Small intestine (tissue), 7 donors: ENCODE results near the gene C6orf15. TPM values are rescaled to one million over a fixed set of nuclear protein-coding genes. Genes with fewer than 3 reads are reported as not detected.
A peak's percentile ranks its signal among the peaks of the same experiment; 100 is the strongest.

Experiments used
- DNase-seq, 2 donors: peaks; one replicate each; pipeline versions ENCODE4 v3.0.0 to v3.0.0-alpha.2; 2013
- FAIRE-seq: peaks from 2 replicates; lab custom pipeline; 2012; peaks lifted over from hg19 to GRCh38; lab: Jason Lieb, UNC
- H3K27ac ChIP-seq, 3 donors: one replicate each; pipeline ENCODE4 v1.5.1; 2013; ENCODE audit warnings: low read length in 2 of 3, mild to moderate bottlenecking in 2 of 3, control low read depth in 1 of 3, inconsistent platforms in 1 of 3, low read depth in 1 of 3, moderate library complexity in 1 of 3
- H3K27me3 ChIP-seq, 3 donors: one replicate each; pipeline ENCODE4 v1.6.1; 2013; ENCODE audit warnings: low read length in 3 of 3, inconsistent platforms in 1 of 3; ENCODE audit not compliant: control insufficient read depth in 3 of 3, insufficient read depth in 3 of 3
- H3K36me3 ChIP-seq, 3 donors: one replicate each; pipeline ENCODE4 v1.6.1; 2013; ENCODE audit warnings: low read length in 3 of 3, inconsistent platforms in 1 of 3, low read depth in 1 of 3, mild to moderate bottlenecking in 1 of 3, moderate library complexity in 1 of 3; ENCODE audit not compliant: control insufficient read depth in 3 of 3, insufficient read depth in 2 of 3
- H3K4me1 ChIP-seq, 3 donors: one replicate each; pipeline ENCODE4 v1.6.1; 2013; ENCODE audit warnings: low read length in 2 of 3, inconsistent platforms in 1 of 3, low read depth in 1 of 3, mild to moderate bottlenecking in 1 of 3, moderate library complexity in 1 of 3; ENCODE audit not compliant: control insufficient read depth in 3 of 3, insufficient read depth in 2 of 3
- H3K4me3 ChIP-seq, 3 donors: one replicate each; pipeline ENCODE4 v1.5.1; 2013; ENCODE audit warnings: low read length in 3 of 3, control low read depth in 1 of 3, inconsistent platforms in 1 of 3, low read depth in 1 of 3, mild to moderate bottlenecking in 1 of 3, moderate library complexity in 1 of 3
- H3K9me3 ChIP-seq, 2 donors: one replicate each; pipeline ENCODE4 v1.6.1; 2013; ENCODE audit warnings: low read depth in 1 of 2, low read length in 1 of 2; ENCODE audit not compliant: control insufficient read depth in 2 of 2, insufficient read depth in 1 of 2
- WGBS, 3 donors: extraction: QIAGEN DNeasy Blood & Tissue Kit; methylation state at CpG; one replicate each; pipeline ENCODE4 v1.1.7; 2013; 5-methylcytosine and 5-hydroxymethylcytosine counted together
- polyA plus RNA-seq, 4 donors: library from polyadenylated mRNA; stranded (reverse) in 3 of 4; unstranded in 1 of 4; fragments of 200-250 nt in 3 of 4; fragments of 120-200 nt in 1 of 4; gene quantifications; one replicate each; pipeline versions ENCODE4 v1.2.1 to v1.2.3, GENCODE V29; 2013
- donor health status: healthy with polysubstance abuse.
- donor health status: control.
- donor health status: control.
- donor health status: Bipolar disorder and iron deficiency.
- donor health status: healthy.

The C6orf15 gene
- polyA plus RNA-seq, 4 donors, result not detected

GRCh38 chr6:31126396-31127175 is 14.2 kb upstream of the C6orf15 start:
- Histone ChIP-seq H3K27me3 (peaks cover 0 to 15% (median 0%) of the 10 kb centered on the region in 3 donors), H3K4me1 (peaks cover 0 to 4% (median 3%) of the 10 kb centered on the region in 3 donors), H3K4me3 (no peak overlapping the region), H3K27ac (peak overlapping the region in 1 of 3 donors; percentile 78), H3K36me3 (no peaks in the 10 kb centered on the region), H3K9me3 (peaks cover 0 to 4% of the 10 kb centered on the region in 2 donors)
- FAIRE-seq, result no peak
- 26 to 45% (median 37%) methylated on average over 16 of the region's 16 CpGs for WGBS, 3 donors
- DNase-seq, result peak; percentile 37 to 60

GRCh38 chr6:31125586-31126363 is 13.4 kb upstream of the C6orf15 start:
- Histone ChIP-seq H3K9me3 (peaks cover 0 to 4% of the 10 kb centered on the region in 2 donors), H3K36me3 (no peaks in the 10 kb centered on the region), H3K4me1 (peaks cover 0 to 4% (median 3%) of the 10 kb centered on the region in 3 donors), H3K4me3 (no peak overlapping the region), H3K27me3 (peaks cover 0 to 15% (median 0%) of the 10 kb centered on the region in 3 donors), H3K27ac (no peak overlapping the region)
- FAIRE-seq, result no peak
- WGBS, 3 donors, result 58 to 68% (median 60%) methylated on average over 12 of the region's 12 CpGs
- no peak for DNase-seq

DNA sequence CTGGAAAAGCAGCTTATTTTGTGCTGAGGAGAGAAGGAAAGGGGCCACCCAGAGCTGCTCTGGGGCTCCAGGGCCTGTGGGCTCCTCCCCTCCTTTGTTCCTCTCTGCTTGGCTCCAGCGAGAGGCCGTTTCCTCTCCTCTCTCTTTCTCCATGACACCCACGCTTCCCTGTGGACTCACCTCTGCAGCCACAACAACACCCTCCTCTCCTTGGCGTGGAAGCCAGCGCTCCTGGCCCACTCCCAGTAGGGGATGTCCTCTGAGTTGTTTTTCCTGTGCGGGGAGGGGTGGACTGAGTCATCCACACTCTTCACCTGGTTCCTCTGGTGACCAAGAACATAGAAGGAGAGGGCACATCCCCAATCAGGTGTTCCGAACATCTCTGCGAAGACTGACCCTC is 12.8 kb upstream of the C6orf15 start:
- DNase-seq (peak in 1 of 2 donors; percentile 31), FAIRE-seq (no peak)

GRCh38 chr6:31122791-31123706 is 10.7 kb upstream of the C6orf15 start:
- Histone ChIP-seq H3K27ac (no peak overlapping the region), H3K4me1 (peaks cover 0 to 4% (median 3%) of the 10 kb centered on the region in 3 donors), H3K4me3 (no peak overlapping the region), H3K9me3 (peaks cover 0 to 4% of the 10 kb centered on the region in 2 donors), H3K27me3 (peaks cover 0 to 1% (median 0%) of the 10 kb centered on the region in 3 donors), H3K36me3 (no peaks in the 10 kb centered on the region)
- 27 to 49% (median 41%) methylated on average over 16 of the region's 16 CpGs for WGBS, 3 donors
- peak; percentile 56 to 59 for DNase-seq
- FAIRE-seq, result no peak

More for the DNA sequence above, 12.8 kb upstream of the C6orf15 start:
- Histone ChIP-seq H3K27ac (no peak overlapping the region), H3K27me3 (peaks cover 0 to 15% (median 0%) of the 10 kb centered on the region in 3 donors), H3K4me3 (no peak overlapping the region), H3K9me3 (peaks cover 0 to 4% of the 10 kb centered on the region in 2 donors), H3K36me3 (no peaks in the 10 kb centered on the region), H3K4me1 (peaks cover 0 to 4% (median 3%) of the 10 kb centered on the region in 3 donors)
- WGBS, 3 donors, result 46 to 51% (median 48%) methylated on average over 7 to 8 of the region's 8 CpGs

- 40 to 73% (median 52%) methylated on average over 11 to 12 of the region's 12 CpGs for WGBS, 3 donors
- FAIRE-seq (no peak), DNase-seq (peak in 1 of 2 donors; percentile 40)
- Histone ChIP-seq H3K9me3 (peaks cover 0 to 4% of the 10 kb centered on the region in 2 donors), H3K27ac (no peak overlapping the region), H3K4me3 (no peak overlapping the region), H3K36me3 (no peaks in the 10 kb centered on the region), H3K4me1 (no peaks in the 10 kb centered on the region), H3K27me3 (peaks cover 0 to 7% (median 0%) of the 10 kb centered on the region in 3 donors)
Measured at GRCh38 chr6:31121131-31121790, 8.9 kb upstream of the C6orf15 start.

DNA sequence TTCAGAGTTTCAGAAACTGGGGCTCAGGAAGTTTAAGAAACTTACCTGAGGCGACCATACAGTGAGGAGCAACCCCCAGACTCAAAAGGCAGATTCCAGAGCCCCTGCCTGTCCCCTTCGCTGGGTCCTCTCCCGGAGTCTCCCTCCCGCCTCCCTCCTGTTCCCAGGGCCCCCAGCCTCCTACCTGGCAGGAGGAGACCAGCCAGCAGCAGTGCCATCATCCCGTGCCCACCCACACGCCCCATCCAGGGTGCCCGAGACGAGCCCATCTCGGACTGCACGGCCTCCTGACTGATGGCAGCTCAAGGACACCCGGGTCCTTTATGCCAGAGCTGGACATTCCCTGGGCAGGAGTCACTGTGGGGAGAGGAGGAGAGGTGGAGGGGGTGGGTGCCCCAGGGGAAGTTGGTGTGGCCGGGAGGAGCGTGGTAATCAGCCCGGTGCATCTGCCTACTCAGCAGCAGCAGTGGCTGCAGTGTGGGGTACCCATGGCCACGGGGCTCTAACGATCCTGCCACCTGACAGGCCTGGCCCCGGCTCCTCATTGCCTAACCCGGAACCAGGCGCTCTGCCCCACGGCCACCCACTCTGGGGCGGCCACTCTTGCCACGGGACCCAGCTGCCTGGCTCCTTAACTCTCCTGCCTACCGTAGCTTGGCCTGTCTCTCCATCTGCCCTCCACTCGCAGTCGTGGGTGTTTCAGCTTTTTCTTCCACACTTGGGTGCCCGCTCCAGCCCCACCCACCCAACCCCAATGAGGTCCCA is 8.0 kb upstream of the C6orf15 start, which contains the start of gene CDSN:
Gene CDSN, minus strand, starts transcription at position 296 of the 765 bp plus-strand sequence. Its CDS starts 27 bp downstream, at position 269.
- DNase-seq (no peak), FAIRE-seq (no peak)
- 83 to 86% (median 85%) methylated on average over 19 to 26 of the region's 26 CpGs for WGBS, 3 donors
- no peaks in the 10 kb centered on the region for H3K9me3 ChIP-seq
- H3K4me3 ChIP-seq, result no peak within 1 kb of the TSS
- H3K36me3 ChIP-seq, result no peaks in the 10 kb centered on the region
- H3K4me1 ChIP-seq, result no peaks in the 10 kb centered on the region
- no peak within 1 kb of the TSS for H3K27ac ChIP-seq
- peaks cover 0 to 7% (median 0%) of the 10 kb centered on the region in 3 donors for H3K27me3 ChIP-seq

DNA sequence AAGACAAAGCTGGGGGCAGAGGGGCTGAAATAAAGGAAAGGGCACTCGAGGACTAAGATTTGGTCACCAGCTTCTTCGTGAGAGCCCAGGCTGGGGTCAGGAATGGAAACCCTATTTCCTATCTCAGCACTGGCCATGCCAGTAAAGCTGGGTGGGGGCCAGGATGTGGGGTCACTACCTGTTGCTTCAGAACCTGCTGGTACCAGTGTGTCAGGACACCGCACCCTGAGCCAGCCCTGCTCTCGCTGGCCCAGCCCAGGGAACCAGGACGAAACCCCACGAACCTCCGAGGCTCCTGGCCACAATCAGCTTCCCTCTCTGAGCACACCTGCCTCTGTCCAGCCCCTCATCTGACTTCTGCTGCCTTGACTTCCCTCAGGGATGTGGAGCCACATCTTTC is 5.8 kb upstream of the C6orf15 start:
- peaks cover 0 to 7% (median 3%) of the 10 kb centered on the region in 3 donors for H3K4me1 ChIP-seq
- DNase-seq (no peak), FAIRE-seq (no peak)
- no peaks in the 10 kb centered on the region for H3K9me3 ChIP-seq
- no peak overlapping the region for H3K4me3 ChIP-seq
- 77 to 88% (median 78%) methylated on average over 7 of the region's 7 CpGs for WGBS, 3 donors
- peaks cover 0 to 7% (median 0%) of the 10 kb centered on the region in 3 donors for H3K27me3 ChIP-seq
- no peak overlapping the region for H3K27ac ChIP-seq
- H3K36me3 ChIP-seq, result no peaks in the 10 kb centered on the region
